ENCODE data around the gene ATXN1.

DNA sequence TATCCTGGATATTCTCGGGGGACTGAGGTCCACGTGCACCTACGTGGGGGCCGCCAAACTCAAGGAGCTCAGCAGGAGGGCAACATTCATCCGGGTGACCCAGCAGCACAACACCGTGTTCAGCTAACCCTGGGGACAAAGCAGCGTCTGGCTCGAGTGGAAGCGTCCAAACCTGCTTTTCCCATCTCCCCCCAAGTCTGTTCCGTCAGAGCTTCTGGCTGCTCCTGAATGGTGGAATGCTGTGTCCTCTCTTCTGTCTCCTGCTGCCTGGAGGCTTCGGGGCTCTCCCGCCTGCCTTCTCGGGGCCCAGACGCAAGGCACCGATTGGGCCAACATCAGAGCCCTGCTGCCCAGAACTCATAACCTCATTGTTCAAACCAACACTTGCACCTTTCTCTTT, 466.2 kb downstream of the ATXN1 start:
- TF ChIP-seq GATA2 (IDR thresholded peaks at IDR 0.05; ENCODE audit: low read depth, low read length) (no peak), GATA3 (IDR thresholded peaks at IDR 0.05; ENCODE audit: low read depth, low read length) (no peak)
